ENCODE results near the gene MYO18A. TPM values are rescaled to one million over a fixed set of nuclear protein-coding genes. Genes with fewer than 3 reads are reported as not detected.

MYO18A gene
- total RNA-seq, 1 donor from 2014 or later, result 98.8 TPM

- intact Hi-C loops (cut with micrococcal nuclease), result no loop called here
Observed at GRCh38 chr17:29039764-29040598, 140.2 kb downstream of the MYO18A start.

GRCh38 chr17:29038085-29038795, 142.0 kb downstream of the MYO18A start:
- intact Hi-C loops (cut with micrococcal nuclease), result no loop called here

DNA sequence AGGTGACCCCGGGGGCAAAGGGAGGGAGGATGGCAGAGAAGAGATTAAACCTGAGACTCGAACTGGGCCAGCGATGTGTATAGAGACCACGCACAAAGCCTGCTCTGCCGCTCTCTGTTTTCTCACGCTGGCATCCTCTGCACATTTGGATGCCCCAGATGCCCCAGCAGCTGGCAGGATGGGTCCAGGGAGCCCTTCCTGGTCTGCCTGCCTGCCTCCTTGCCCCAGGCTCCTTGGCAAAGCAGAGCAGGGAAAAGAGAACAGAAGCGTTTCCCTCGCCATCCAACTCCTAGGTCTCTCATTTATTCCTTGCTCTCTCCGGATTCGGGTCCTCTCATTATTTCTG, 142.5 kb downstream of the MYO18A start:
- intact Hi-C loops (cut with micrococcal nuclease), result no loop called here

GRCh38 chr17:29036584-29036983, 143.6 kb downstream of the MYO18A start:
- intact Hi-C loops (cut with micrococcal nuclease), result no loop called here

GRCh38 chr17:29034510-29034909, 145.7 kb downstream of the MYO18A start:
- intact Hi-C loops (cut with micrococcal nuclease), result no loop called here

- intact Hi-C loops (cut with micrococcal nuclease), result no loop called here
Observed at GRCh38 chr17:29032857-29033197, 147.4 kb downstream of the MYO18A start.

GRCh38 chr17:29032013-29032856, 148.0 kb downstream of the MYO18A start:
- intact Hi-C loops (cut with micrococcal nuclease), result no loop called here

- intact Hi-C loops (cut with micrococcal nuclease), result no loop called here
Observed at GRCh38 chr17:29031488-29031887, 148.7 kb downstream of the MYO18A start.

DNA sequence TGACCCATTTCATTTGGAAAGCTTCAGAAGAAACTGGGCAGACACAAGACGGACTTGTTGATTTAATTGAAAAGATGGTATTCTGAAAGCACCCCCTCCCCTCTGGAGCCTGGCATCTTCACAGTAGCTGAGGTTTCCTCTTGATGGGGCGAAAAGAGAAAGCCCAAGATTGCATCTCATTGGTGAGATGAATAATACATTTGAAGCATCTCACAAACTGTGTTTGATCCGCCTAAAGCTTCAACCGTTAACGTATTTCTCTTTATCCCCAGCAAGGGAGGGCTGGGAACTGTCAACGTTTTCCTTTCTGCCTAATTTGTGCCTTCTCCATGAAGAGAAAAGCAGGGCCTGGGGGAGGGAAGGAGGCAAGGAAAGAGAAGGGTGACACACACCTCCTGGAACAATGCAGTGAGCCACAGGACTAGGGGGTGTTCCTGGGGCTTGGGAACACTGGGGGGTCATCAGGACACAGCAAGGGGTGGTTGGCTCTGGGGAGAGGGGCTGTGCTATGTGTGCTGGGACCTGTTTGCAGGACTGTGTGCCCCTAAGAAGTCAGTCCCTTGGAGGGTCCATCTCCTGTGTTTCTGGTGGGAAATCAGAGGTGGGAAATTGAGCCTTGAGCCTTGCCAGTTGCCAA, 155.8 kb downstream of the MYO18A start:
- intact Hi-C loops (cut with micrococcal nuclease), result no loop called here

- intact Hi-C loops (cut with micrococcal nuclease), result no loop called here
Observed at GRCh38 chr17:29022074-29022473, 158.1 kb downstream of the MYO18A start.

DNA sequence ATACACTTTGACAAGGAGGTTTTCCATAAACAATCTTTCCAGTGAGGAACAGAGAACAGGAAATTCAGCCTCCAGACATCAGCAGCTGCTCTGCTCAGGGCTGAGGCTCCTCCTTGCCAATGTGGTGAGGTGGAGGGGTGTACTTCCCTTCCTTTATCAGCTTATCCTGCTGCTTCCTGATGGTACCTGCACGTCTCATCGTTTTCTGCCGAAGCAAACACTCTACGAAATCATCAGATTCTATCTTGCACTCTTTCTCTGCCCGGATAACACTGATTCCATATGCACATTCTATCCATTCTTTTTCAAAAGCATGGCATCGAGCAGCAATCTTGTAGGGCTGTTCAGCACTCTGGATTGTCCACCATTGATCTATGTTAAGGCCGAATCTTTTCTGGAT, 159.0 kb downstream of the MYO18A start:
- intact Hi-C loops (cut with micrococcal nuclease), result no loop called here

Other genes with a start within 250 kb of the MYO18A start
- 73.3 and 78.5 TPM in 2 replicates for gene PHF12, start 228.9 kb downstream of the MYO18A start, total RNA-seq
- gene SEZ6, start 174.4 kb downstream of the MYO18A start, total RNA-seq, result not detected in 2 replicates
- gene PIPOX, start 137.3 kb downstream of the MYO18A start, total RNA-seq, result 2.0 and 2.2 TPM in 2 replicates
- gene CRYBA1, start 66.5 kb upstream of the MYO18A start, total RNA-seq, result not detected in 2 replicates
- 75.4 and 79.1 TPM in 2 replicates for gene NUFIP2, start 113.8 kb upstream of the MYO18A start, total RNA-seq
- gene TAOK1, start 210.0 kb upstream of the MYO18A start, total RNA-seq, result 60.2 and 63.6 TPM in 2 replicates